Fibroblast of the aortic adventitia (primary cell): ENCODE data around the gene DAND5. TPM values are rescaled to one million over a fixed set of nuclear protein-coding genes. Genes with fewer than 3 reads are reported as not detected.

Source experiments
- DNase-seq: peaks from one replicate; pipeline ENCODE4 v3.0.0-alpha.2; 2010; ENCODE audit warnings: low read depth
- H3K4me3 ChIP-seq: 2 replicates; pipeline ENCODE4 v1.5.1; 2011; ENCODE audit warnings: low read depth, mild to moderate bottlenecking, control low read depth, low read length, moderate library complexity
- CTCF ChIP-seq: IDR thresholded peaks from 2 replicates; pipeline ENCODE4 v1.5.1; 2011; ENCODE audit warnings: mild to moderate bottlenecking, low read length, control low read depth, inconsistent platforms; ENCODE audit not compliant: insufficient read depth
- total RNA-seq: library from RNA; depleted of rRNA; stranded (reverse); fragments of >200 nt; gene quantifications from 2 replicates; pipeline ENCODE4 v1.2.3, GENCODE V29; 2012; ENCODE audit warnings: low replicate concordance

DAND5 gene
- total RNA-seq, 1 donor, result 0.18 TPM

GRCh38 chr19:13018035-13018914, 48.9 kb downstream of the DAND5 start:
- no peak for TF ChIP-seq CTCF
- DNase-seq, result peak; percentile 84
- peak overlapping the region; percentile 52 for H3K4me3 ChIP-seq

GRCh38 chr19:13019332-13019731, 50.0 kb downstream of the DAND5 start:
- H3K4me3 ChIP-seq, result peak overlapping the region; percentile 22
- peak; percentile 33 for DNase-seq
- no peak for TF ChIP-seq CTCF

- no peak for TF ChIP-seq CTCF
- H3K4me3 ChIP-seq, result peak overlapping the region; percentile 35
- no peak for DNase-seq
Measured at GRCh38 chr19:13020002-13020414, 50.6 kb downstream of the DAND5 start.

GRCh38 chr19:13022111-13022858, 52.9 kb downstream of the DAND5 start:
- DNase-seq, result peak; percentile 74
- no peak for TF ChIP-seq CTCF
- H3K4me3 ChIP-seq, result peak overlapping the region; percentile 56

- peak; percentile 98 for DNase-seq
- H3K4me3 ChIP-seq, result peak overlapping the region; percentile 86
- TF ChIP-seq CTCF, result no peak
Measured at GRCh38 chr19:13022859-13023636, 53.7 kb downstream of the DAND5 start.

- DNase-seq, result peak; percentile 70
- no peak for TF ChIP-seq CTCF
- H3K4me3 ChIP-seq, result peak overlapping the region; percentile 86
Measured at GRCh38 chr19:13023656-13024055, 54.3 kb downstream of the DAND5 start.
